Medulla oblongata (tissue), 1 donor: ENCODE measurements around the gene NTM.

ENCODE experiments used
- DNase-seq: peaks from one replicate; pipeline ENCODE4 v3.0.0-alpha.2; 2015; ENCODE audit errors: extremely low spot score

The NTM gene

GRCh38 chr11:132072044-132072857, 701.8 kb downstream of the NTM start:
- no peak for DNase-seq

DNA sequence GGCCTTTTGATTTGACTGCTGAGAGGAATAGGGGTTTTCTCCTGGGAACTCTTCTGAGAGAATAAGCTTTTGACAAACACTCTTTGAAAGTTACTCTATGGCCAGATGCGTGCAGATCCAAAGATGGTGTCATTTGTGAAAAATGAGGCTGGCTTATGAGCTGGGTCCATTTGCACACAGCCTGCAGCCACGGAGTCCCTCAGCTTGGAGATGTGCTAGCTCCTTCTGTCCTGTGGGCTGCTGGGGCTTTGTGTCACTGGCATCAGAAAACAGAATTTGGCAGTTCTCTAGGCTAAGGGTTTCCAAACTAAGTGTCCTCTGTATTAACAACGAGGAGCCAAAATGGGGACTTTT, 702.4 kb downstream of the NTM start:
- no peak for DNase-seq

- no peak for DNase-seq
Observed at GRCh38 chr11:132073787-132074186, 703.4 kb downstream of the NTM start.

DNA sequence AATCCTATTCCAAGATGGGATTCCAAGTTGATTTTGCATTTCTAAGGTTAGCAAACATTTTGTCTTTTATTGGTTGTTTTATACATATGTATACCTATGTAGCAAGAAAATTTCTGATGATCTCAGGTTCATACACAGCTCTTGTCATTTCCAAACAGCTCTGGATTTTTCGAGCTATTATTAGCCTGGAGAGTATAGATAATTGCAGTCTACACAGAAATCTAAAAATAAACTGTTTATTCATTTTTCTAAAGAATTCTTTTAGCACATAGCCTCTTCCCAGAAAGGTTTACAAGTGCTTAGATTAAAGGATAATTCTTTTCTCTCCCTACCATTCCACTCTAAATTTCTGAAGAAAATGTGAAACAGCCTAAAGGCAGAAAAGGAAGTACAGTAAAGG, 705.0 kb downstream of the NTM start:
- DNase-seq: no peak

DNA sequence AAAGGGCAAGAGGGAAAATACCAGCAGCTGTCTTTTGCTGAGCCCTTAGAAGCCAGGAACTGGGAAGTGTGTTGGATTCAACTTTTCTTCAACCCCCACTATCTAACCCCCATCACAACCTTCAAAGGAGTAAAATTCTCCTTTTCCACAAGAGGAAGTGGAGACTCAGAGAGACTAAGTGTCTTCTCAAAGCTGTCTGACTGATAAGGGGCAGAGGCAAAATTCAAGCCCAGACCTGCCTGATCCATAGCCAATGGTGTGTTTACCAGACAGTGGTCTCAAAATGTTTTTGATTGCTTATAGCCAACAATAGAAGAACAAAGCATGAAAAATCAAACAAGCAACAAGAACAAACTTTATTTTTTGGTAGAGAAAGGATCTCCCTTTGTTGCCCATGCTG, 707.0 kb downstream of the NTM start:
- DNase-seq: no peak

DNA sequence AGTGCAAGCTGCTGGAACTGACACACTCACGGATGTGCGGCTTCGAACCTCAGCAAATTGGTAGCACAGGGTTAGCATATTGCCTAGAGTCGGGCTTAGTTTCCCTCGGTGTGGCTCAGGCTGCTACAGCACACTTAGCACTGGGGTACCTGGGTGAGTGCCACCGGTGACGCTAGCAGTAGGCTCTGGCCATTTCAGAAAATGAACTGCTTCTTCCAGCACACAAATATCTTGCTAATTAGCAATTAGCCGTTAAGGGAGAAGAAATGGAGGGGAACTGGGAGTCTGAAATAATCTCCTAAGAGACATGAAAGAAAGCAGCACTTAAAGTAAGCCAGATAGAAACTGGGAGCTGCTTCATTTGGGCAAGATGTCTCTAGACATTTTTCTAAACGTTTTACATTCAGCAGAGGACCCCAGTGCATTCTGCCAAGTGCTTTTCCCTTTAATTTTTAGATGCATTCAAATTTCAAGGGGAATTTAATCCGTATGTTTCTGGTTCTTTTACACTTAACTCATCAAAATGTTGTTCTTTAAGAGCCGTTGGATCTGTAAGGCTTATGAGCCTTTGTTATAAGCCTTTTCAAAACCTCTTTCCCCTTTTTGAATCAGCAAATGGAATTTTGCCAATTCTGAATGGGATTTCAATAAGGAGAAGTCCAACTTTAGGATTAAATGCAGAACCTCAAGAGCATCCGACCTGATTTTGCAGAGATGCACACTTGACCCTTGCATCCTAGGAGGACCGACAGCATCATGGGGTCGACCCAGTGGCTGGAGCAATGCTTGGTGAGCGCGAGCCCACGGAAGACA, 708.1 kb downstream of the NTM start:
- DNase-seq: peak; percentile 62

GRCh38 chr11:132080127-132080526, 709.7 kb downstream of the NTM start:
- no peak for DNase-seq

GRCh38 chr11:132082566-132082965, 712.2 kb downstream of the NTM start:
- DNase-seq: no peak

- DNase-seq: no peak
Observed at GRCh38 chr11:132084433-132084832, 714.0 kb downstream of the NTM start.

GRCh38 chr11:132087148-132087547, 716.7 kb downstream of the NTM start:
- DNase-seq: no peak

DNA sequence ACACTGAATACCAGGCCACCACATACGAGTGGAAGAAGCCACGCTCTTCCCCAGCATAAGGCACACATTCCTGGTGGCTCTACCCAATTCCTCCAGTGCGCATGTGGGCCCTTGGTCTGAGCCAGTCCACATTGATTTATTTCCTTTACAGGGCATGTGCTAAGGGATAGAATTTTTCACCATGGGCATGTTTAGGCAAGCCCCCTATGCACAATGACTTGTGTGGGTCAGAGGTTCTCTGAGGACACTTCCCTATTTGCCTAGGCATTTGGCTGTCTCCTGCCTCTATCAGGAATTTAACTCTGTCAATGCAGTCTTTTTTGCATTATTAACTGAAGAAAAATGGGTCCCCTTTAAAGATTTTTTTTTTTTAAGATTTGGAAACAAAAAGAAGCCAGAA, 718.1 kb downstream of the NTM start:
- no peak for DNase-seq

- peak; percentile 68 for DNase-seq
Observed at GRCh38 chr11:132093536-132094259, 723.3 kb downstream of the NTM start.

DNA sequence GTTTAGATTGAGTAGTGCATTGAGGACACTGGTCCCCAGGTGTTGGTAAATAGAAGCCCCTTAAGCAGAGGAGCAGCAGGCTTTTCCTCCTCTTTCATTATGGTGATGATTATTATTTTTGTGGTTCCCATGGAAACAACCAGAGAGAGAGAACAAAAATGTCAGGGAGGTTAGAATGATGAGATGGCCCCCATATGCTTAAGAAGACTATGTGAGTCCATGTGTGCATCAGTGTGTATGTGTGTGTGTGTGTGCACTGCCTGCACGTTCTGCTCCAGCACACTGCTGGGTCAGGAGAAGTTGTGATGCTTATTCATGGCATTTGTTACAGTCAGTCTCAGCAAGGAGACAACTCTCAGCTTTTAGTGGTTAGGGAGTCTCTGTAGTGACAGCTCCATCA, 724.2 kb downstream of the NTM start:
- no peak for DNase-seq

DNA sequence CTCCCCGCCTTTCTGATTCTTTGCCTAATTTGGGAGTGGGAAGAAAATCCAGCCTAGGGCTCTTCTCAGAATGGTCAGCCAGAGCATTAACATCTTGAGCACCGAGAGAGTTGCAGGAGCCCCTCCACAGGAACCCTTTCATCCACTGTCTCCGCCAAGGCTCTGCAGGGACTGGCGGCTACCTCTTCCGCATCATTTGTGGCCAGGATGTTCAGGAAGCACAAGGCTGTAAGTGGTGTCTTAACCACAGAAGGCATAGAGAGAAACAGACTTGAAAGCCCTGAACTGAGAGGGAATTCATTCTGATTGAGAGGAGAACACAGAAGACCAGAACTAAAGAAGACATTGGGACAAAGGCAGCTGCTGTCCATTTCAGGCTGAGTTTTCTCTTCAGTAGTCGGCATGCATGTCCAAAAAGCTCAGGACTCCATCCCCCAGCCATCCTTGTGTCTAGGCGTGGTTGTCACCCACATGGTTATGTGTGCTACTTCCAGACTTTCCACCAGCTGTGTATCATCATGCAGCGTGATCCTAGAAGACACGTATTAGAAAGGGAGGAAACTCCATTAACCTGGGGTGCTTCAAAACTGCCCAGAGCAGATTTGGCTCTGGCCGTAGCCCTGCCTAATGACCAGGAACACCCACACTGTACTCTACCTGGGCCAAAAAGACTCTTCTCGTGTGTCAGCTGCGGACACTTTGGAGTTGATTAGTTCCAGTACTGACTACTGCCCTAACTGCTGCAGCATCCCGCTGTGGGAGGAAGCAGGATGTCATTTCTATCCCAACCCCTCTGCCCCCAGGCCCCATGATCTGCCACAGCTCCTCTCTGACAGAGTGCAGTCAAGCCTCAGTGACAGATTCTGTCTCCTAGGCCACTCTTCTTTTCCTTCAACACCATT, 725.1 kb downstream of the NTM start:
- peak; percentile 46 for DNase-seq

DNA sequence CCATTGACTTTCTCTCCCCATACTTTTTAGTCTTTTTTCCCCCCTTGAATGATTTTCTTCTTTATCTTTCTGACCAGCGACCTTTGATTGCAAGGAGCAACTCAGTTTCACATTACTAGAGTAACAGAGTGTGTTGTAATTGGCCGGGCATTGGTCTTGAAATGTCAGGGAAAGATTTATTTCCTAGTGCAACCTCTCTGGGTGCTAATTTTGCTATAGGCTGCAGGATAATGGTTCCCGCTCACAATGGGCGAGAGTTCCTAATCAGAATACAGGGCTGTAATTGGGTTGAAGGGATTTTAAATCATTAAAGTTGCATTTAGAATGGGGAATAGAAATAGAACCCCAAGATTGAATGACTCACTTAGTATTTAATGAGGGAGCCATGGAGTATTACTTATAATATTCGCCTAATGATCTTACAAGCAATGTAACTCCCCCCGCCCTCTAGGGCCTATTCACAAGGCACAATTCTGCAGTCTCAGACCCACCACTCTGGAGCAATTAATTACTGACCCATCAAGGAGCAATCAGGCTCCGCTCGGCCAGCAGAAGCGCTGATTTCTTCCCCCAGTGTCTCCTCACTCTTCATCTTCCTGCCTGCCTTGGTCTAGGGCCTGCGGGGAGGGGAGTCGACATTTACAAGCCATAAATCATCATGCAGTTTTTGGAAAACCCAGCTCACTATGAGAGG, 725.9 kb downstream of the NTM start:
- DNase-seq: no peak

GRCh38 chr11:132099692-132100091, 729.3 kb downstream of the NTM start:
- peak; percentile 58 for DNase-seq

DNA sequence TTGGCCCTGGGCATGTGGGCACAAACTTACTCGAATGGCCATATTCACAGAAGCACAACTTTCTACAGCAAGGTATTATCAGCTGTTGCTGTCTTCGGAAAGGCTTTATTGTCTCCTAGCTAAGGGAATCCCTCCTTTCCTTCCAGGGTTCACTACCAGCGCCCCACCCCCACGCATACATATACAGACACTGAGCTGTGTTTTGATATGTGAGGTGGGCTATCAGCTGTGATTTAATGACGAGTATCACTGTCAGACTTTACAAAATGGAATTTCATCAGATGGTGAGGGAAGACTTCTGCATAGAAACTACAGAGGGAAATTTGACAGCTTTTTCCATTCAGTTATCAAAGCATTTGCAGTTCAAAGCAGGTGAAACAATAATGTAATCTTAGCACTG, 730.2 kb downstream of the NTM start:
- no peak for DNase-seq

GRCh38 chr11:132101881-132102280, 731.5 kb downstream of the NTM start:
- DNase-seq: no peak

DNA sequence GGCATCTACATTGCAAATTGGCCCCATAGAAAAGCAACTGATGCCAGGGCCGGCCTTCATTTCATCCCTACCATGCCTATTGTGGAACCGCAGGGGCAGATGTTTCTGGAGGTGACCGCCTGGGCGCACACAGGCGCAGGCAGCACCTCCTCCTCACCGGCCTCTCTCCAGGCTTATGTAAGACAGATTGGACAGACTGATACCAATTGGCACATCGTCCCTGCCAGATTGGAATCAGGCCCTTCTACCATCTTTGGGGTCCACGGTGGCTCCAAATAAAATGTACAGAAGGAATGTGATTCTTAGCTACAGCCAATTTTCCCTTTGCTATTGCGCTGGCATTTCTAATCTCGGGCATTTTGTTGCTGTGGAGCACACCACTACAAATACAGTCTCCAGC, 732.6 kb downstream of the NTM start:
- DNase-seq: no peak

DNA sequence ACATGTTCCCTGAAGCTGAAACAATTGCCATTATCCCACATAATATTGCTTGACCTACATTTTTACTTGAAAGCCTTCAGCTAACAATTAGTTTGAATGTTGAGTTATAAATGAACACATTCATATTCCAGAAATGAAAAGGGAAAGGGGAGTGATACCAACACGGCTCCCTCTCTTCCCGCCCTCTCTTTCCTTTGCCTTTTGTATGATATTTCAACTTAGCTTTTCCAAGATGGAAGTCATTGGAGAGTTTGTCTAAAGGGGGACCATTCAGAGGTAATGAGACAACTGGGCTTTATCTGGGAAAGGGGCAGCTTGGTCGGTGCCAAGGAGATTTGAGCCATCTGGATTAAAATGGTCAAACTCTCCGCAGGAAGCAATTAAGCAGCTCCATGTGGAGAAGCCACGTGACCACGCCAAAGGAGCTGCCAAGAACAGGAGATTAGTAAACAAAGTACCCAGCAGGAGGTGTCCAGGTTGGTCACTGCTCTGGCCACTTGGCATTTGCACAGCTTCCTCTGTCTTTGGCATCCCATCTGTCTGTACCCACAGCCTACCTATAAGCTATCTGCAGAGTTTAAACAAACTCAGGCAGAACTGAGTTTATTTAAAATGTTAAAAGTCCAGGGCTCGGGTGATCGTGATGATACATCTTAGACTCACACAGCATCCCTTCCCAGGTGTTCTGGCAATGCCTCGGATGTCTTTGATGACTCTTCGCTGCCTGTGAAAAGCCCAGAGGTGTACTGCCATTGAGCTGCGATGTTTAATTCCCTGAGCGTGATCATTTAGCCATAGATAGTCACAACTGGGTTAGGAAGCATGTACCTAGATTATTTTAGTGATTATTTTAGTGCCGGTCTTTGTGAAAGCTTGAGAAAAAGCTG, 735.9 kb downstream of the NTM start:
- no peak for DNase-seq
